ENCODE results near the gene DDX42.
A peak's percentile ranks its signal among the peaks of the same experiment; 100 is the strongest.

Gene DDX42, protein sequence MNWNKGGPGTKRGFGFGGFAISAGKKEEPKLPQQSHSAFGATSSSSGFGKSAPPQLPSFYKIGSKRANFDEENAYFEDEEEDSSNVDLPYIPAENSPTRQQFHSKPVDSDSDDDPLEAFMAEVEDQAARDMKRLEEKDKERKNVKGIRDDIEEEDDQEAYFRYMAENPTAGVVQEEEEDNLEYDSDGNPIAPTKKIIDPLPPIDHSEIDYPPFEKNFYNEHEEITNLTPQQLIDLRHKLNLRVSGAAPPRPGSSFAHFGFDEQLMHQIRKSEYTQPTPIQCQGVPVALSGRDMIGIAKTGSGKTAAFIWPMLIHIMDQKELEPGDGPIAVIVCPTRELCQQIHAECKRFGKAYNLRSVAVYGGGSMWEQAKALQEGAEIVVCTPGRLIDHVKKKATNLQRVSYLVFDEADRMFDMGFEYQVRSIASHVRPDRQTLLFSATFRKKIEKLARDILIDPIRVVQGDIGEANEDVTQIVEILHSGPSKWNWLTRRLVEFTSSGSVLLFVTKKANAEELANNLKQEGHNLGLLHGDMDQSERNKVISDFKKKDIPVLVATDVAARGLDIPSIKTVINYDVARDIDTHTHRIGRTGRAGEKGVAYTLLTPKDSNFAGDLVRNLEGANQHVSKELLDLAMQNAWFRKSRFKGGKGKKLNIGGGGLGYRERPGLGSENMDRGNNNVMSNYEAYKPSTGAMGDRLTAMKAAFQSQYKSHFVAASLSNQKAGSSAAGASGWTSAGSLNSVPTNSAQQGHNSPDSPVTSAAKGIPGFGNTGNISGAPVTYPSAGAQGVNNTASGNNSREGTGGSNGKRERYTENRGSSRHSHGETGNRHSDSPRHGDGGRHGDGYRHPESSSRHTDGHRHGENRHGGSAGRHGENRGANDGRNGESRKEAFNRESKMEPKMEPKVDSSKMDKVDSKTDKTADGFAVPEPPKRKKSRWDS

DNA sequence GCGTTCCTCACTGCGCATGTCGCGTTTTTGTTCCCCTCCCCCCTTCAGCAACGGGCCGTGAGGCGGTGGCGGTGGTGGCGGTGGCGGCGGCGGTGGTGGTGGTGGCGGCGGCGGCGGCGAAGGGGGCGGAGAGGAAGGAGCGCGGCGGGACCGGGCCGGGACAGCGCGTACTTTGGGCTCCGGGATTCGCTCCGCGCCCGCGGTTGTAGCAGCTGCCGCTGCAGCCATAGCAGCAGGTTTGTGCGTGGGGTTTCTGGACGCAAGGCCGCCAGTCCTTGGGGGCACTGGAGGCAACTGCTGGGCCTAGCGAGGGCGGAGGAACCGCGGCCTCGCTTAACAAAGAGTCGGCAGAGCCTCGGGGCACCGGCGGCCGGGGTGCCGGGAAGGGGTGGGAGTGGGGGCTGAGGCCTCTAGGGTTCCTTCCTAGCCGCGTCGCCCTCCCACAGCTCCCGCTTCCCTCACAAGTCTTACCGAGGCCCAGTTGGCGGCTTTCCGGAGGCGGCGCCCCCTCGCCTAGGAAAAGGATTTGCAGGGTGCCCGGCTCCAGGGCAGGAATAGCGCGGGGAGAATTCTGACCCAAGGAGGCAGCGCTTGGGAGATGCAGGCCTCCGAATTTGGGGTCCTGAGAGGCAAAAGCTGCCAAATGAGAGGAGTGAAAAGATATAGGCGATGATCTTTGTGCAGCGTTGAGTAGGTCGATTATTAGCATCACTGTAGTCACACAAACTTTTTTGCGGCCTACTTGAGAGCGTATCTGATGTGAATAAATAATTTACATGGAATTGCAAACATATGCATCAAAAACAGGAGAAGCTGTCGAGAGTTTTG is at the start of gene DDX42:
Gene DDX42 (plus strand): TSS at position 30 of the 828 bp plus-strand sequence. CDS start 12,880 bp downstream, outside the sequence.
- no peak for DNase-seq

- no peak for DNase-seq
Observed at GRCh38 chr17:63735691-63736090, 38.3 kb upstream of the DDX42 start.

DNA sequence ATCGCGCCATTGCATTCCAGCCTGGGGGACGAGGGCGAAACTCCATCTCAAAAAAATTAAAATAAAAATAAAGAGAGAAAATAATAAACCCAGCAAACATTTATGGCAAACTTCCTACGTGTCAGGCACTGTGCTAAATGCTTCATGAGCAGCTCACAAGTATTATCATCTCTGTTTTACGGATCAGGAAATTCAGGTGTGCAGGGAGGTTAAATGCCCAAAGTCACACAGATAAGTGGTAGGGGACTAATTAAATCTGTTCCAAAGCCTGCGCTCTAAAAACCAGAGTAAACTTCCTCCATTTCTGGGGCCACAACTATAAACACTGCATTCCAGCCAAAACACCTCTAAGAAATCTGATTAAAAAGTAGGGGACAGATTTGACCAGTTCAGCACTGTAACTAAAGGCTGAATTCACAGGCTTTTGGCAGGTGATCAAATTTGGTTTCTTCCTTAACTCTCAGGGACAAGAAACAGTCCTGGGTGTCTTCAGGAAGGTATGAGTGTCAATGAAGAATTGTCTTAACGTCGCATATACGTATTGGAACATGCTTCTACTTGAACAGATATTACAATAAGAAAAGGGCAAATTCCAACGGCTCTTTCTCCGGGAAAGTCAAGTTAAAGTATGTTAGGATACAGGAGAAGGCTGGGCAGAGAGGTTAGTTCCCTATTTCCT is 33.4 kb upstream of the DDX42 start:
- DNase-seq: no peak

GRCh38 chr17:63741143-63741407 is 32.9 kb upstream of the DDX42 start:
- no peak for DNase-seq

DNA sequence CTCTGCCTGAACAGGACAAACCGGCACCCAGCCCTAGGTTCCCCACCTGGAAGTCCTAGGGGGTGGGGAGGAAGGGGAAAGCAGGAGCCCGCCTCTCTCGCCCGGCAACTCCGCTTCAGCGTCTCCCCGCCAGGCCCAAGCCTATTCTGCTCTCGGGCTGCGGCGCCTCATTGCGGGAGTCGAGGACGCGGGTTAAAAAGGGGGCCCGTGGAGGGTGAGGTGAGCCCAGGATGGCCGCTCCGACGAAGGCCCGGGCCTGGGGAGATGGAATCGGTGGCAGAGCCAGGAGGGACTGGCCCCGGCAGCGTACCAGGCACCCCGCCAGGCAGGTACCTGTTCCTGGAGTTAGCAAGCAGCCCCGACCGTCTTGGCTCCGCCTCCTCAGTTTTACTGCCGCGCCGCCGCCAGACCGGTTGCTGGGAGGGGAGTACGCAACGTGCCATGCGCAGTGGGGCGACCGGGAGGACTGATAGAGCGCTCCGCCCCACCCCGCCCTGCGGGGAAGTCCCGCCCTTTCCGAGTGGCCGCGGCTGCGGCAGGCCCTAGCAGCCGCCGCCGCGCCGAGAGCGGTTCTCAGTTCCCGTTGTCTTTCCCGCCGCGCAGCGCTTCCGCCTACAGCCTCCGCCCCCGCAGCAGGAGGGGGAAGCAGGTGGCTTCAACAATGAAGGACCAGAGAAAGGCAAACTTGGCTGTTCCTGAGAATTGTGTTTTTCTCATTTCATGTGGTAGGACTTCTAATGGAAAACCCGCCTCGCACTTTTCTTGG is 32.4 kb upstream of the DDX42 start, which contains the start of gene STRADA:
Gene STRADA (minus strand): TSS at position 392 of the 766 bp plus-strand sequence. CDS start 13,430 bp downstream, outside the sequence.
- peak; percentile 97 for DNase-seq

DNA sequence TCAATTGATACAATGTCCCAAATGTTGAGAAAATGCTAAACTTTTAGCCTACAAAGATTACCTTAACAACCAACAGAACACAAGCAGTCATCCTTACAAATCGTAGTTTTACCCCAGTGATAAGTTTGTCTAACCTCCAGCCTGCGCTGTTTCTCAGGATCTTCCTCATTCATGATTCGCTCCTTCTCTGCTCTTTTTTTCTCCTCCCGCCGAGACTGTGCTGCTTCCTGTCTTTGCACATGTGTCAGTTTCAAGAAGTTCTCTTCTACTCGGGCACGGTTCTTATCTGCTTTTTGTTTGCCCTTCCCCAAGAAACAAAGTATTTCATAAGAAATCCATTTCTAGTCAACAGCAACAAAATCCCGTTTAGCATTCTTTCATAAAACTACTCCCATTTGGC is 22.2 kb upstream of the DDX42 start:
- DNase-seq: no peak

DNA sequence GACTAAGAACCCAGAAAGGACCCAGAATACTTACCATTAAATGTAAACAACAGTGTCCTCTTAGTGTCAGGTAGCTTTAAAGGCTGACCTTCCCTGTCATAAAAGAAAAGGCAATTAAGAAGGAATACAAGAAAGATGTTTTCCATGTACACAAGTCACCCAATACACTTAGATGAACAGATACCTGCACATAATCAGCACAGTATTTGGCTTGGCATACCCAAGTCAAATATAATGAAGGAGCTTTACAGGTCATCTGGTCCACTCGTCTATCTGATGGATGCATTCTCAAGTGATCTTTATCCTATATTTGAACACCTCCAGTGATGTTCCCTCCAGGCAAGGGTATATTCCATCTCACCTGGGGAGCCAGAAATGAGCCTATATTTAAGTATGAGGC is 21.3 kb upstream of the DDX42 start:
- no peak for DNase-seq

- DNase-seq: no peak
Observed at GRCh38 chr17:63753215-63753614, 20.8 kb upstream of the DDX42 start.

- no peak for DNase-seq
Observed at GRCh38 chr17:63754046-63754445, 19.9 kb upstream of the DDX42 start.

DNA sequence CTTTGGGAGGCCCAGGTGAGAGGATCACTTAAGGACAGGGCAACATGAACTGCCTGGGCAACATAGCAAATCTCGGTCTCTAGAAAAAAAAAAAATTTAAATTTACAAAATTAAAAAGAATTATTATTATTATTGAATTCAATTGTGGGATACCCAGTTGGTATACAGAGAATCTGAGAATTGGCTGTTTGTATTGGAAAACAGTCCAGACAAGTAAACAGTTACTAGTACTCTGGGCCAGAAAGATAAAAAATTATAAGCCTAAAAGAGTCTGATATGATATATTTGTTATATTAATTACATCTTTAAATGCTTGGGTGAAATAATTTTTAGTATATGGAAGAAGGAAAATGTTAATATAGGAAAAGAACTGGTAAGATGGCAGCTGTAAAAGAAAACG is 15.5 kb upstream of the DDX42 start:
- DNase-seq: no peak

DNA sequence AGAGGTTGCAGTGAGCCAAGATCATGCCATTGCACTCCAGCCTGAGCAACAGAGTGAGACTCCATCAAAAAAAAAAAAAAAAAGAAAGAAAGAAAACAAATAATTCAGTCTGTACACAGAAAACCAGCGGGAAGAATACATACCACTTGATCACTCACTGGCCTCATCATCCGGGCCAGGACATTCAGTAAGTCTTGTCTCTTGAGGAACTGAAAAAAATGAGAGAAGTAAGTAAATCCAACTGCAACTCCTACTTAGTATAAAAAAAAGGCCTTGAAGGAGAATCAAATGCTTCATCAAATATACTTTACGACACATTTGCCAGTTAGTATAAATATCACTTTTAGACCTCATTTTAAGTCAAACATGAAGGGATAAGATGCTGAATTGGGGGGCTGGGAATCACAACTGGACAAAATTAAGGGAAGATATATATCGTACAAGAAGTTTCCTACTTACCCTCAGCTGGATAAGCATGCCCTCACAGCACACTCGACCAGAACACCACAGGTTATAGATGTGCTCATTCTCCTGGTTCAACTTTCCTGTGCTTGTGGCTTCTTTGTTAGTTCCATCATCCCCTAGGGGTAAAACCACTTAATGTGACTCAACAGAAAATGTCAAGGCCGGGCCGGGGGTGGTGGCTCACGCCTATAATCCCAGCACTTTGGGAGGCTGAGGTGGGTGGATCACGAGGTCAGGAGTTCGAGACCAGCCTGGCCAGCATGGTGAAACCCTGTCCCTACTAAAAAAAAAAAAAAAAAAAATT is 13.0 kb upstream of the DDX42 start:
- DNase-seq: no peak

- DNase-seq: no peak
Observed at GRCh38 chr17:63762161-63763078, 11.6 kb upstream of the DDX42 start.

DNA sequence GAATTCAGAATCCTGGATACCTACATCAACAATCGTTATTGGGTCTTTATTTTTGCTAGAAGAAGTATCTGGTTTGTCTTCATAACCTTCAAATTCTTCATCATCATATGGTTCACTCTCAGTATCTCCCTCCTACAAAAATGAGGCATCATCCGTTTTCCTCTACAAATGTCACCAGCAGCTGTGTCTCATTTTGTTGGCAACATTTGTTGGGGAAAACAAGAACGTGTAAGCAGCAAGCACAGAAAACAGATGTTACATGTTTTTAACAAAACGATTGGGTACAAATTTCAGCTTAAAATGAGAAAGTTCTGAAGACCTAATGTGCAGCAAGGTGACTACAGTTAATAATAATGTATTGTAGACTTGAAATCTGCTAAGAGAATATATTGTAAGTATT is 9.3 kb upstream of the DDX42 start:
- no peak for DNase-seq

DNA sequence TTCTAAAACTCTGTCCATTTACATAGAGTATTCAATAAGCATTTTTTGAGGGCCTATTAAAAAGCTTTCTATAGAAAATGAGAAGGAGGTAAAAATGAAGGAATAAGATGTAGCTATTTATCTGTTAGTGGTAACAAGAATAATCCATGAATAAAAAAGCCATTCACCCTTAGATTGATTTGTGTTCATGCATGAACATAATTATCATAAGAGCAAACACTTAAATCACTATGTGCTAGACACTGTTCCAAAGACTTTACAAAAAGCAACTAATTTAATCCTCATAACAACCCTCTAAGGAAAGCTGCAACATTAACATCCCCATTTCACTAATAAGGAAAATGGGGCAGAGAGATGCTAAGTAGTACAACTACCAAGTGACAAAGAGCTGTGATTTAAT is 7.2 kb upstream of the DDX42 start:
- no peak for DNase-seq

- DNase-seq: no peak
Observed at GRCh38 chr17:63768433-63768832, 5.5 kb upstream of the DDX42 start.

- no peak for DNase-seq
Observed at GRCh38 chr17:63772801-63773271, 1.1 kb upstream of the DDX42 start.

GRCh38 chr17:63773272-63774140 is 464 bp upstream of the DDX42 start, which contains the start of gene CCDC47:
Gene CCDC47, minus strand, starts transcription at chr17:63773597. Its CDS starts 7,422 bp downstream, at chr17:63766175.
- peak; percentile 98 for DNase-seq

DNA sequence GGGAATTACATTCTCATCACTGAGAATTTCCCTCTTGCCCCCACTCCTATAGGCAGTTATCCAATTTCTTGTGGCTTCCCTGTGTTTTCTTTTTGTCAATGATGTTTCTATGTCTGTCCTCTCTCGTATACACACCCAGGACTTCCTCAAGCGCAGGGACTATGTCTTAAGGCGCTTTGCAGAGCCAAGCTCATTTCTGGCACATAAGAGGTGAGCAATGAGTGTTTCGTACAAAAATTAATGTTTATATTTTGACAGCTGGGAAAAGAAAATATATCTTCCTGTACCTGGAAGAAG is 947 bp downstream of the DDX42 start:
- no peak for DNase-seq

GRCh38 chr17:63775420-63775819 is 1.4 kb downstream of the DDX42 start:
- DNase-seq: no peak
